Stimulated activated CD4-positive, alpha-beta T cell treated with anti-CD3 and anti-CD28 coated beads, Interleukin-2, amount 100 ng/mL, for 48 hours (primary cell): ENCODE measurements around the gene FEV.
"Not testable (repeated sequence)": the region's sequence is repeated elsewhere in the genome, so short reads cannot be mapped to it uniquely, and the experiment has no call there.

Experiments used
- DNase-seq, 2 donors: peaks; one replicate each; pipeline ENCODE4 v3.0.0-alpha.2; 2020

FEV gene

DNA sequence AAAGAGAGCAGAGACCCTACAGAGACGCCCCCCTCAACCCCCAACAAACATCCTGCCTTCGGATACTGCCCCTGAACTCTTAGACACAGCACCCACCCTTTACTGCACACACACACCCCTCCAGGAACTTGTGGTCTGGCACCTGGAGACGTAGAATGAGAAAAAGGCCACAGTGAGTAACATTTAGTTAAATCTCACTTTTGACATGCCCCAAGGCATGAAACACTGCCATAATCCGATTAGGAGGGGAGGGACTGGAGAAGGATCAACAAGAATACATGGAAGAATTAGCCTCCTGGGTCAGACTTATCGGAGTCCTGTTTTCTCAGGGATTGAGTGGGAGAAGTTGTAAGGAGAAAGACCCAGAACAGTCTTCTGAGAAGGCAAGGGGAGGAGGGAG, 21.4 kb downstream of the FEV start:
- no peak for DNase-seq

DNA sequence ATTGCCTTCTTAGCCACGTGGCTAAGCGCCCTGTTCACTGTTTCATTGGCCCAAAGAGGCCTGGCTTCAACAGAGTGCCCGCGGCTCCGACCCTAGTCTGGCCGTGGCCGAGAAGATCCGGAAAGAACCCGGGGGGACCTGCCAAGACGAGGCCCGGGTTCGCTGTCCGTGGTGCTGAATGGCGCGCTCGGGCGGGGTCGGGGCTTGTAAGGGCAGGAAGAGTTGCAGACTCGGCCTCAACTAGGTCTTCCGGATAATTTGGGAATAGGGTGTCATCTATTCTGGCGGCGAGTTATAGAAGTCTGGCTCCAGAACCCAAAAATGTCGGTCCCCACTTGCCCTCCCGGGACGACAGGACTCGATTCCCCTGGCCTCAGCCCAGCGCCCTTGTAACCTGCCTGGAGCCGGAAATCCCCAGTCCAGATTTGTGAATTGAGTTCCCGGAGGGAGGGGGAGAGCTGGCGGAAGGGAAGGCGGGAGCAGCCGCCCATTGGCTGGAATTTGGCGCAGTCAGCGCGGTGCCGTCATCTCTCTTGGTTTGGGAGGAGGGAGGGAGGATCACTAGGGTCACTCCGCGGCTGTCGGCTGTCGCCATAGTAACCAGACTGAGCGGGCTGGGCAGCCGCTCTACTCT, 22.0 kb downstream of the FEV start:
- DNase-seq: peak; percentile 52 to 56

DNA sequence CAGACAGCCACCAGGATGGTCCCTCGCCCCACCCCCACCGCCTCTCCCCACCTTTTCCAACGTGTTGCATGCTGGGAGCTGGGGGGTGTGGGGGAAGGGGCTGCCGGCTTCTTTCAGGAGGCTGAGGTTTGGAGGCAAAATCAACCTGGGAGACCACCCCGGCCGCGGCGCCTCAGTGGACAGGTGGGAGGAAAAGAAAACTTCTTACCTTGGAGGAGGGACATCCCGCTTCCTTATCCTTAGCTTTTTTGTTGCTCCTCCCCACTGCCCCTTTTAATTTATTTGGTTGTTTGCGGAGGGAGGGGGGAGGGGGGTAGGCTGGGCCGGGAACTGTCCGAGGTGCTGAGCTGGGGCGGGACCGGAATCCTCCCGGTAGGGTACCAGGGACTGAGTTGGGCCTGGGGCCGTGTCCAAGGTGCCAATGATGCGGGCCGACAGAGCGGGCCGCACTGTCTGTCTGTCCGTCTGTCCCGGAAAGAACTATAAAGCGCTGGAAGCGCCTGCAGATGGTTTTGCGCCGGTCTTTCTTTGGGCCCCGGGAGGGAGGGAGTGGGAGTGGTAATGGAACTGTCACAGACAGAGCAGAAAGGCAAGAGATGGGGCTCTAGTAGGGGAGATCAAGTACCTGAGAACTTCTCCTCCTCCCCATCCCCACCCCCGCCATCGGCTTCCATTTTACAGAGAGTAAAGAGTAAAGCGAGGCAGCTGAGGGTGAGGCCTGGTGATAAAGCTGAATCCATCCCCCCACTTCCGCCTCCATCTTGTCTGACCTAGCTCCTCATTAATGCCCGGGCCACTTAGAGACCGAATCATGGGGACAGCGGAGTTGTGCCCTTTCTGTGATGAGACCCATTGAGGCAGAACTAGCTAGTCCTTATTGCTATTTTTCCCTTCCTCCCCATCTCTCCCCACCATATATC, 23.1 kb downstream of the FEV start:
- DNase-seq: no peak

DNA sequence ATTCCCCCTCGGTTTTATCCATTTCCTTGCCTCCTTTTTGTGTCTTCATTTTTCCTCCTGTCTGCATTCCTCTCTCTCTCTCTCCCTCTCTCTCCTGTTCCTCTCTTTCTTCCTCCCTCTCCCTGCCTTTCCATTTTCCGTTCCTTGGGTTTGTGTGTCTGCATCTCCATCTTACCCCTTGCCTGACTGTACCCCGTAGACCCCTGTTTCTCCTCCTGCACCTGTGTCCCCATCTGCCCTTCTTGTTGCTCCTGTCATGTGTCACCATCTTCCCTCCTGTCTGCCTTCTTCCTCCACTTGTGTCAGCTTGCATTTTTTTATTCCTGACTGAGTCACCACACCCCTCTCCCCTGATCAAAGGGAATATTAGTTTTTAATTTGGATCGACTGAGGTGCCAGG, 23.8 kb downstream of the FEV start:
- DNase-seq: no peak

DNA sequence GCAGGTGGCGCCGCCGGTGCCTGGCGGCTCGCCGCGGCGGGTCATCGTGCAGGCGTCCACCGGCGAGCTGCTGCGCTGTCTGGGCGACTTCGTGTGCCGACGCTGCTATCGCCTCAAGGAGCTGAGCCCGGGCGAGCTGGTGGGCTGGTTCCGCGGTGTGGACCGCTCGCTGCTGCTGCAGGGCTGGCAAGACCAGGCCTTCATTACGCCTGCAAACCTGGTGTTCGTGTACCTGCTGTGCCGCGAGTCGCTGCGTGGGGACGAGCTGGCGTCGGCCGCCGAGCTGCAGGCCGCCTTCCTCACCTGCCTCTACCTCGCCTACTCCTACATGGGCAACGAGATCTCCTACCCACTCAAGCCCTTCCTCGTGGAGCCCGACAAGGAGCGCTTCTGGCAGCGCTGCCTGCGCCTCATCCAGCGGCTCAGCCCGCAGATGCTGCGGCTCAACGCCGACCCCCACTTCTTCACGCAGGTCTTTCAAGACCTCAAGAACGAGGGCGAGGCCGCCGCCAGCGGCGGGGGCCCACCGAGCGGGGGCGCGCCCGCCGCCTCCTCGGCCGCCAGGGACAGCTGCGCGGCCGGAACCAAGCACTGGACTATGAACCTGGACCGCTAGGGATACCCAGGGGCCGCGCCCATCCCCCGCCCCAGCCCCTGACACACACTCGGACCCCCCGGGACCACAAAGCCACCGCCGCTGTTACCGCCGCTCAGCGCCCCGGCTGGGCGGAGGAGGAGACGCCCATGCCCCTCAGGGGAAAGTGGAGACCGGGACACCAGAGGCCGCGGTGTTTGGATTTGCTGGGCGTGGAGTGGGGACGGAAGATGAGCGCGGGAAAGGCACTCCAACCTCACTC, 24.4 kb downstream of the FEV start:
- no peak for DNase-seq

DNA sequence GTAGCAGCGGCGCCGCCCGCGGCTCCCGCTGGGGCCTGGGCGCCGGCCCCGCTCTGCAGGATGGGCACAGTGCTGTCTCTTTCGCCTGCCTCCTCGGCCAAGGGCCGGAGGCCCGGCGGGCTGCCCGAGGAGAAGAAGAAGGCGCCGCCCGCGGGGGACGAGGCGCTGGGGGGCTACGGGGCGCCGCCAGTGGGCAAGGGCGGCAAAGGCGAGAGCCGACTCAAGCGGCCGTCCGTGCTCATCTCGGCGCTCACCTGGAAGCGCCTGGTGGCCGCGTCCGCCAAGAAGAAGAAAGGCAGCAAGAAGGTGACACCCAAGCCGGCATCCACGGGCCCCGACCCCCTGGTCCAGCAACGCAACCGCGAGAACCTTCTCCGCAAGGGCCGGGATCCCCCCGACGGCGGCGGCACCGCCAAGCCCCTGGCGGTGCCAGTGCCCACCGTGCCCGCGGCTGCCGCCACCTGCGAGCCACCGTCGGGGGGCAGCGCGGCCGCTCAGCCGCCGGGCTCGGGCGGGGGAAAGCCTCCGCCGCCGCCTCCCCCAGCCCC, 25.1 kb downstream of the FEV start:
- no peak for DNase-seq

DNA sequence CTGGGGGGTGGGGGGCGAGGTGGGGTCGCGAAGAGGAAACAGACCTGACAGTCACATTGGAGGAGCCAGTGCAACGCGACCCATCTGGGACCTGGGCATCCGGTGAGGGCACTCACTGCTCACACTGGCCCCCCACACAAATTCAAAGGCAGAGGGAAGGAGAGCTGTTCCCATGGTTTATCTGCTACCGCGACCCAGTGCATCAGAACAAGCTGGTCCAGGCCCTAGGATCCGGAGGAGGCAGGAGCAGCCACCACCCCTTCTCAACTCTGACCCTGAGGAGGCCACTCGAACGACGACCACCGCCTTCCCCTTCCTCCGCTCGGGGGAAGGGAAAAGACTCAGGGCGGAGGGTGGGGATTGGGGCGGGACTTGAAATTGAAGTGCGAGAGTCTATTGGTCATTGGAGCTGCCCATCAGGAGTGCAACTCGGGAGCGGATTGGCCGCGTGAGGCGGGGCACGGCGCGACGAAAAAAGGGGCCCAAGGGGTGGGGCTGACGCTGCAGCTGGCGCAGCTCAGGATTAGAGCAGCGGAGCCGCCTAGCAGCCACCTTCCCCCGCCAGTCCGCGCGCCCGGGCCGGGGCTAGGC, 25.7 kb downstream of the FEV start, which contains the start of gene CDK5R2:
CDK5R2 (plus strand) TSS at position 526 of the 591 bp plus-strand sequence. CDS start 155 bp downstream, outside the sequence.
- DNase-seq: peak; percentile 77 to 80

DNA sequence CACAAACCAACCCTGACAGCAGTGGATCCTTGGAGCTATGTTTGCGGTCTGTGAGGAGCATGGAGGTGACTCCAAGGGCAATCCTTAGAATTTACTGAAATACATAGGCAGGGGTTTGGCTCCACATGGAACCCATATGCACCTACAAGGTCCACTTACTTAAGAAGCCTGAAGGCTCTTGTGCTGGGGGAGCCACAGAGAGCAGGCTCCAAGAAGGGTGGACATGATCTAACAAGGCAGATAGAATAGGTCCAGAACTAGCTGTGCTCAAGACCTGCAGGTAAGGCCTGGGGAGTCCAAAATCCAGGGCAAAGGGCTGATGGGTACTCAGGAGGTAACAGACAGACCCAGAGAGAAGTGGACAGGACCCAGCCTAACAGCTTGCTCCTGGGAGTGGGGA, 26.7 kb downstream of the FEV start:
- DNase-seq: no peak

DNA sequence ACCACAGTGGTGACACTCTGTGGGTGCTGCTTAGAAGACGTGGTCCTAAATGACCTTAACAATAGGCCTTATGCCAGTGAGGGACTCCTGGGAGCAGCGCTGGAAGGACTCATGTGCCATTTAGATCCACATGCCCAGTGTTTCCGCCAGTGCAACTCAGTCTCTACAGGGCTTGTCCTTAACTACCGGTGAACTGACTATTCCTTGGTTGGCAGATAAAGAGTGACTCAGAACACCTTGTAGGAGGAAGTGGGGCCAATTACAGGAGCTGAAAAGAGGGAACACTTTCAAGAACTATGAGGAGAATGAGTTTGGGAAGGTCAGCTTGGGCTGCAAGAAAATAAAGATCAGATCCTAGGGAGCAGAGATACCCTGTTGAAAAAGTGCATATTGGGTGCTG, 27.3 kb downstream of the FEV start:
- no peak for DNase-seq

DNA sequence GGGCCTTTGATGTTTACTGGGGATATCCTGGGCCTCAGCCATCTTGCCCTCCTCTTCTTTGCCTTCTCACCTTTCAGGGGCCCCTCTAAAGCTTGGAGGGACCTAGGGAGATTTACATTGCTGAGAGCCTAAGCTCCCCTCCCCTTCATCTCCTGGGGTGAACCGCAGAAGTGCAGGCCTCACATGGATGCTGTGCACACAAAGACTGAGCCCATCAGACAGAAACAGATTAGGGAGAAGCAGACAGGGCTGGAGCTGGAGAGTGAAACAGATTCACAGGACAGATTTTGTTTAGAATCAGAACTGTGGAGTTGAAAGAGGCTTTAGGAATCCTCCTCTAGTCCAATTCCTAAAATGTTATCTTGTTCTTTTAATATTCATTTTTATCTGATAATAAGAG, 28.9 kb downstream of the FEV start:
- DNase-seq: no peak

DNA sequence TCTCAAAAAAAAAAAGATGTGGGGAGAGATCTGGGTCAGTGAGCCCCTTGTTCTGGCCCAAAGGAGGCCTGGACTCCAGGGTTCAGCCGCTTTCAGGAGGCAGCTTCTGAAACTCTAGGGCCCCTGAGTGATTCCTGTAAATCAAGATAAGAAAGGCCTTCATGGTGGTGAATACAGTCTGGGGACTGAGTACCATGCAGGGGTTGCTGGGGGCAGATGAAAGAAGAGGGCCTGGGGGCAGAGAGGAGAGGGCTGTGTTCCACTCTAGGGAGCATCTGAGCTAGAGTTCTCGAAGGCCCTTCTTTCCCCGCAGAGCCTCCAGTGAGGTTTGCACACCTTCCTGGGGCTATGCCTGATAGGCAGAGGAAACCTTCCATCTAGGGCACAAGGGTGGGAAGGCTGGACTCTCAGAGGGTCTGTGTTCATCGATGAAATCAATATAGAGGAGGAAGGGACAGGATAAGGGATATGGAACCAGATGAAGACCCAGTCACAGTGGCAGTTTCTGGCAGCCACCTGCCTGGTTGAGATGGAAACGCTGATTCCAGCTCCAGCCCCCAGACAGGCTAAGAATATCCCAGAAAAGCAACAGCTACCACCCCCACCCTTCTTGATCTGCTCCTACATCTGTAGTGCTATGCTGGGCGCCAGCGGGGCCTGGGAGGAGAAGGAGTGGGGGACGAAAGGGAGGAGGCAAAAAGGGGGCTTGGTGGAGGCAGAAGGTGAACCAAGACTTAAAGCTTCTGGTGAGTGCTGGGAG, 30.3 kb downstream of the FEV start:
- no peak for DNase-seq

DNA sequence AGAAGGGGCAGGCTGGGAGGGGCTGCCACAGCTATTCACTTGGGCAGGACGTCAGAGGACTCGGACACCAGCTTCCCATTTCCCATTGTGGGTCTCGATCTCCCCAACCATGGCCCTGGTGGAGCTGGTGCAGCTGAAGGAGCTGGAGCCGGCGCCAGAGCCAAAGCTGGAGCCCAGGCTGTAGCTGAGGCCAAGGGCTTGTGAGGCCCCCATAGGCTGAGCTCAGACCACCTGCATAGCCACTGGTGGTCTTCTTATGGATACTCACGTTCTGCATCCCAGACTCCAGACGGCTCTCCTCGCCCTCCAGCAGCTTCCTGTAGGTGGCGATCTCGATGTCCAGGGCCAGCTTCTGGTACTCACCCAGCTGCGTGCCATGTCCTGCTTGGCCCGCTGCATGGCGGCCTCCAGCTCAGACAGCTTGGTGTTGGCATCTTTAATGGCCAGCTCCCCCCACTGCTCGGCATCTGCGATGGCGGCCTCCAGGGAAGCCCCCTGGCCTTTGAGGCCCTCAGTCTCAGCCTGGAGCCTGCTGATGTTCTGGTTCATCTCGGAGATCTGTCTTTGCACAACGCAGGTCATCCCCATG, 31.5 kb downstream of the FEV start:
- DNase-seq: no peak

DNA sequence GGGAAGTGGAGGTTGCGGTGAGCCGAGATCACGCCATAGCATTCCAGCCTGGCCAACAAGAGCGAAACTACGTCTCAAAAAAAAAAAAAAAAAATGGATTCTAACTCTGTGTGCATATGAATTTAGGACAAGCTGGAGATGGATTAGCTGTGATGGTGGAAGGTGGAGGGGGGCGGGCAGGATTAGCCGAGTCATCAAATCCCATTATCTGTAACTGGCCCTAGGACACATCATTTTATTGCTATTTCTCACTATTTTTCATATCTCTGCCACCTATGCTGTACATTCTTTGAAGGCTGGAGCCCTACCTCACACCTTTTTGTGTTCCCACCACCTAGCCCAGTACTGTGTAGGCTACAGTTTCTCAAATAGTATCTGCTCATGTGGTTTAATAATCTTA, 32.8 kb downstream of the FEV start:
- DNase-seq: no peak

DNA sequence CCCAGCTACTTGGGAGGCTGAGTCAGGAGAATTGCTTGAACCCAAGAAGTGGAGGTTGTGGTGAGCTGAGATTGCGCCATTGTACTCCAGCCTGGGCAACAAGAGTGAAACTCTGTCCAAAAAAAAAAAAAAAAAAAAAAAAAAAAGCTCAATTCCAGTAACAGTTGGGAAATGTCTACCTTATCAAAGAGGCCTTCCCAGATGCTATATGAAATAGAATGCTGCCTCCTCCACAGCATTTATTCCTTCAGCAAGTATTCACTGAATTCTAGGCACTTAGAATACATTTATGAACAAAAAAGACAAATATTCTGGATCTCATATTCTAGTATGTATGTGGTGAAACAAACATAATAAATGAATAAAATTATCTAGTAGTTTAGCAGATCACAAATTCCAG, 38.4 kb downstream of the FEV start:
- DNase-seq: no peak

DNA sequence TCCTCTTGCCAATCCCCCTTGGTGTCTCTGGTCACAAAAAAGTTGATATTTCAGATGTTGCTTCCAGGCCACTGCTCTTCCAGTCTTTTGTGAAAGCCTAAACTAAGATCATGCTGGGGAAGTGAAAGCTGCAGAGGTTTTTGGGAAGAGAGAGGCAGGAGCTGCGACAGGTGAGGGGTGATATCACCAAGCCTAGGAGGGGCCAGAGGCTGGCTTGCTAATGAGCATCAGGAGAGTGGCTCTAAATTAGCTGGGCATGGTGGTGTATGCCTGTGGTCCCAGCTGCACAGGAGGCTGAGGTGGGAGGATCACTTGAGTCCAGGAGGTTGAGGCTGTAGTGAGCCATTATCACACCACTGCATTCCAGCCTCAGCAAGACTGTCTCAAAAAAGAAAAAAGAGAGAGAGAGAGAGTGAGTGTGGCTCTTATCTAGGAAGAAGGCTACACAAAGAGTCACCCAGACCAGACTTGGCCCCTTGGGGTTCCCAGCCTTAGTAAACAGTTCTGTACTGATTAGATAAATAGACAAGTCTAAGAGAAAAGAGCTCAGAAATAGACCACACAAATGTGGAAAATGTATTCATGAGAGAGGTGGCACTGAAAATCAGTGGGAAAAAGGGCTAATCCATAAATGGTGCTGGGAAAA, 40.1 kb downstream of the FEV start:
- no peak for DNase-seq

DNA sequence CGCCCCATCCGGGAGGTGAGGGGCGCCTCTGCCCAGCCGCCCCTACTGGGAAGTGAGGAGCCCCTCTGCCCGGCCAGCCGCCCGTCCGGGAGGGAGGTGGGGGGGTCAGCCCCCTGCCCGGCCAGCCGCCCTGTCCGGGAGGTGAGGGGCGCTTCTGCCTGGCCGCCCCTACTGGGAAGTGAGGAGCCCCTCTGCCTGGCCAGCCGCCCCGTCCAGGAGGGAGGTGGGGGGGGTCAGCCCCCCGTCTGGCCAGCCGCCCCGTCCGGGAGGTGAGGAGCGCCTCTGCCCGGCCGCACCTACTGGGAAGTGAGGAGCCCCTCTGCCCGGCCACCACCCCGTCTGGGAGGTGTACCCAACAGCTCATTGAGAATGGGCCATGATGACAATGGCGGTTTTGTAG, 53.2 kb downstream of the FEV start:
- not testable (repeated sequence) for DNase-seq
